Right lobe of liver (tissue), 6 donors: Measurements from ENCODE around the gene CORO2B. TPM values are rescaled to one million over a fixed set of nuclear protein-coding genes. Genes with fewer than 3 reads are reported as not detected.

Experiments
- ATAC-seq, 4 donors: fragments of 200-7000 bp; cut with Tn5 transposase; one replicate each; pipeline ENCODE4 v1.9.1; 2020; ENCODE audit warnings: mild to moderate bottlenecking in 4 of 4, moderate library complexity in 4 of 4
- DNase-seq, 3 donors: peaks; one replicate each; pipeline ENCODE4 v3.0.0-alpha.2; 2020
- H3K27ac ChIP-seq, 3 donors: fragments of 200-600 bp; one replicate each; pipeline ENCODE4 v1.8.0; 2022
- H3K27me3 ChIP-seq, 2 donors: fragments of 200-600 bp; one replicate each; pipeline ENCODE4 v1.8.0; 2022
- H3K36me3 ChIP-seq, 4 donors: fragments of 200-600 bp; sonication (generic) in 1 of 4; one replicate each; pipeline versions ENCODE4 v1.5.1 to v1.8.0; 2017 to 2022; ENCODE audit warnings: control low read depth in 1 of 4
- H3K4me1 ChIP-seq, 4 donors: fragments of 200-600 bp; sonication (generic) in 1 of 4; one replicate each; pipeline versions ENCODE4 v1.5.1 to v1.8.0; 2017 to 2022; ENCODE audit warnings: control low read depth in 1 of 4
- H3K4me3 ChIP-seq, 3 donors: fragments of 200-600 bp; one replicate each; pipeline ENCODE4 v1.8.0; 2022
- H3K9me3 ChIP-seq, 4 donors: fragments of 200-600 bp; sonication (generic) in 1 of 4; one replicate each; pipeline versions ENCODE4 v1.5.1 to v1.8.0; 2017 to 2022; ENCODE audit warnings: control low read depth in 1 of 4
- CTCF ChIP-seq, 4 donors: fragments of 200-600 bp in 3 of 4; fragments of 450-650 bp in 1 of 4; IDR thresholded peaks; one replicate each; pipeline versions ENCODE4 v1.5.1 to v1.8.0; 2016 to 2022; ENCODE audit warnings: antibody characterized with exemption in 4 of 4, mild to moderate bottlenecking in 2 of 4
- POLR2A ChIP-seq: fragments of 450-650 bp; IDR thresholded peaks from one replicate; pipeline ENCODE4 v1.6.1; 2017; ENCODE audit warnings: antibody characterized with exemption, mild to moderate bottlenecking
- WGBS: methylation state at CpG from one replicate; pipeline ENCODE4 v1.1.6; 2018; ENCODE audit warnings: low coverage, low lambda C conversion rate; ENCODE audit not compliant: insufficient coverage; ENCODE audit errors: missing lambda C conversion rate; 5-methylcytosine and 5-hydroxymethylcytosine counted together
- intact Hi-C, 2 donors: fragments of 100-400 bp; cut with DNase I; formaldehyde crosslinking; loops; one replicate each; pipeline versions ENCODE4 v1.11.2 to v1.14.1; 2022
- total RNA-seq, 6 experiments: library from RNA; depleted of rRNA in 2 of 6; stranded (reverse); fragments of >200 nt in 2 of 6; fragmentation: NEBNext Ultra II Directional in 3 of 6; extraction: Animal tissue kit (Norgen Biotek cat#: 25700) in 3 of 6; gene quantifications; one replicate each; pipeline versions ENCODE4 v1.1.0 to v1.2.4, GENCODE V29; 2016 to 2023
- donor health status: DM: no; HTN: yes; CAD: no.
- donor health status: DM: no; HTN: no; CAD: no.
- donor health status: DM: no; HTN: no; CAD: no.
- donor health status: DM: no; HTN: yes; CAD: no.
- donor health status: DM: no; HTN: yes; CAD: no.

Gene CORO2B
- total RNA-seq, 6 experiments from 2014 or later = 0.18 to 0.68 (median 0.41) TPM

DNA sequence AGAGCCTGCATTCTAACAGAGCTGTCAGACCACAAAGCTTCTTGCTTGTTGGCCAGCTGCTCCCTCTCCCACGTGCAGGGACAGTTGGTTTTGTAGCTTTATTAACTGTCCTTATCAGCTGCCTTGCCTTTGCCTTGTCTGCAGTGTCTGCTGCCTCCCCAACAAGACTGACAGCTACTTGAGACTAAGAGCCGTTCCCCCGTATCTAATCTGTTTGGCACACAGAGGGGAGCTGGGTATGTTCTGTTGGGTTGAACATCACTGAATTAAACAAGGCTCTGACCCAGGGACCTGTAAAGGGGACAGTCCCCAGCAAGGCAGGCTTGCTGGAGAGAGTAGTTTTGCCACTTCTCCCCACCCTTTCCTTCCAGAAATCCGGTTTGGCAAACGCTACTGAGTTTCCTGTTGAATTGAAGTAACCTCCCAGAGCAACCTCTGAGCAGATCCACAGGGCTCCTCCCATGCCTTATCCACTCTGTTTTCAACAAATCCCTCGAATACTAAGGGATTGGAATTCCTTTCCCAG lies 125.8 kb downstream of the CORO2B start:
- no peaks in the 10 kb centered on the region for H3K27me3 ChIP-seq
- H3K4me3 ChIP-seq = no peak overlapping the region
- TF ChIP-seq CTCF (IDR thresholded peaks at IDR 0.05) (no peak), POLR2A (no peak)
- ATAC-seq (peak; percentile 68 to 82 (median 77)), DNase-seq (no peak)
- H3K27ac ChIP-seq = no peak overlapping the region
- no peaks in the 10 kb centered on the region for H3K36me3 ChIP-seq
- intact Hi-C loops = no loop called here
- 20% methylated on average over 6 of the region's 6 CpGs for WGBS
- no peaks in the 10 kb centered on the region for H3K4me1 ChIP-seq
- no peaks in the 10 kb centered on the region for H3K9me3 ChIP-seq

DNA sequence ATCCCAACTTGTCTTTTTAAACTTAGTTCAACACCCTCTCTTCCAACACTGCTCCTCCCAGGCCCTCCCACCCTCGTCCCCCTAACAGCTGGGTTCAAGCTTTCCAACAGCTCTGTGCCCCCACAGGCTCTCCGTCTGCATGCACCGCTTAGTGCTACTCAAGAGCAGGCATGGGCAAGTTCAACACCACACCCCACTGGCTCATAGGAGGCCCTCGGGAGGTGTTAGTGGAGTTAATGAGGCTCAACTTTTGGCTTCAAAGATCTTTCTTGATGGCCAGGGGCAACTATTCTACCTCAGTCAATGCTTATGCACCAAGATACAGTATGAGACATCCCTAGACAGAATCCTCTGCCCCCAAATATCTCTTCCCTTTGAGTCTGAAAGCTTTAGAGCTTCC lies 127.5 kb downstream of the CORO2B start:
- TF ChIP-seq CTCF (IDR thresholded peaks at IDR 0.05) (no peak), POLR2A (no peak)
- Histone ChIP-seq H3K9me3 (no peaks in the 10 kb centered on the region), H3K27ac (no peak overlapping the region), H3K36me3 (no peaks in the 10 kb centered on the region), H3K4me1 (no peaks in the 10 kb centered on the region), H3K4me3 (no peak overlapping the region), H3K27me3 (no peaks in the 10 kb centered on the region)
- DNase-seq (no peak), ATAC-seq (no peak)
- WGBS = 56% methylated on average over 4 of the region's 4 CpGs
- intact Hi-C loops = no loop called here

- H3K36me3 ChIP-seq = no peaks in the 10 kb centered on the region
- intact Hi-C loops = no loop called here
- H3K4me1 ChIP-seq = no peaks in the 10 kb centered on the region
- no peak overlapping the region for H3K27ac ChIP-seq
- H3K9me3 ChIP-seq = no peaks in the 10 kb centered on the region
- ATAC-seq (no peak), DNase-seq (no peak)
- 72% methylated on average over 11 of the region's 11 CpGs for WGBS
- TF ChIP-seq POLR2A (no peak), CTCF (IDR thresholded peaks at IDR 0.05) (no peak)
- H3K4me3 ChIP-seq = no peak overlapping the region
- H3K27me3 ChIP-seq = no peaks in the 10 kb centered on the region
Measured at GRCh38 chr15:68706931-68707330, 128.1 kb downstream of the CORO2B start.

GRCh38 chr15:68707386-68707785 lies 128.6 kb downstream of the CORO2B start:
- ATAC-seq (no peak), DNase-seq (no peak)
- Histone ChIP-seq H3K27me3 (no peaks in the 10 kb centered on the region), H3K4me3 (no peak overlapping the region), H3K27ac (no peak overlapping the region), H3K4me1 (no peaks in the 10 kb centered on the region), H3K9me3 (no peaks in the 10 kb centered on the region), H3K36me3 (no peaks in the 10 kb centered on the region)
- WGBS = 40% methylated on average over 5 of the region's 5 CpGs
- no peak for TF ChIP-seq CTCF (IDR thresholded peaks at IDR 0.05)
- no peak for TF ChIP-seq POLR2A
- intact Hi-C loops = no loop called here

DNA sequence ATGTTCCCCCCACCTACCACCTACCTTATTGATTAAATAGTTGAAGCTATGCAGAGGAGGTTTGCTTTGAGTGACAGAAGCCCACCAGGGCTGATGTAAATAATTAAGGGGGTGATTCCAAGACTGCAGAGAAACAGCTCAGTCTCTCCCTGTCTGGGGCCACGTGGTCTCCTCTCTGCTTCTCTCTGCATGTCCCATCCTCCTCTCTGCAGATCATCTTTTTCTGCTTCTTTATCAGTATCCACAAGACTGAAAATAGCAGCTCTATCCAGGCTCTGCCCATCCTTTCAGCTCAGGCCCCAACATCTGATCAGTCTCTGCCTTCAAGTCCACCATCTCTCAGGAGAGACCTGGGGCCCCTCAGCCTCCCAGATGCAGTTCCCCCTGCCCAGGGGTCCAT lies 131.1 kb downstream of the CORO2B start:
- no peak for ATAC-seq
- Histone ChIP-seq H3K27ac (no peak overlapping the region), H3K36me3 (no peaks in the 10 kb centered on the region), H3K4me1 (no peaks in the 10 kb centered on the region), H3K9me3 (no peaks in the 10 kb centered on the region), H3K27me3 (no peaks in the 10 kb centered on the region), H3K4me3 (no peak overlapping the region)
- TF ChIP-seq CTCF (IDR thresholded peaks at IDR 0.05) = no peak
- TF ChIP-seq POLR2A = no peak
- no peak for DNase-seq
- intact Hi-C loops = loop anchor here in 1 of 2 donors (10.0 kb wide), 1 partner anchor 165 kb away; no protein-coding TSS in a partner anchor
- WGBS = 56% methylated on average over 1 of the region's 1 CpG
